ENCODE data around the gene ARHGEF10L. TPM values are rescaled to one million over a fixed set of nuclear protein-coding genes. Genes with fewer than 3 reads are reported as not detected.

ARHGEF10L gene
- total RNA-seq, 1 experiment from 2014 or later = 3.3 TPM

DNA sequence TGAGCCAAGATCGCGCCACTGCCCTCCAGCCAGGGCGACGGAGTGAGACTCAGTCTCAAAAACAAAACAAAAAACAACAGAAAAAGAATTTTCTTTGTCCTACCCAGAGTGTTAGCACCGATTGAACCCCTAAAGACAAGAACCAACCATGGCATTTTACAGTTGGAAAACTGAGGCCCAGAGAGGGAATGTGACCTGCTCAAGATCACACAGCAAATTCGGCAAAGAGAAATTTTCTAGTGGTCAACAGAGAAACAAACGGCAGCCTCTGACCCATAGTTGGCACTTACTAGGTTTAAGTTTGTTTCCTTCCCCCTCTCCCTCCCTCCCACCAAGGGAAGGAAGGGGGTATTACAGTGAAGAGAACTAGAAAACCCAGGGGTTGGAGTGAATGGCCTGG, 195.1 kb downstream of the ARHGEF10L start:
- ChIA-PET POLR2A (ENCODE audit: low non-redundant PET) (no interaction called here), CTCF (no interaction called here)
- no peak overlapping the region for H3K27ac ChIP-seq (ENCODE audit: low read depth, low read length, poor library complexity, severe bottlenecking)
- no peaks in the 10 kb centered on the region for H3K9me3 ChIP-seq (ENCODE audit: low read depth, low read length, poor library complexity, severe bottlenecking)
- no peak for DNase-seq (ENCODE audit: low spot score)
- intact Hi-C loops (cut with micrococcal nuclease; ENCODE audit: unreplicated experiment) = no loop called here
- H3K27me3 ChIP-seq (replicated peaks; ENCODE audit: insufficient read depth, low read depth, low read length, poor library complexity) = no peaks in the 10 kb centered on the region
- no peaks in the 10 kb centered on the region for H3K36me3 ChIP-seq (ENCODE audit: insufficient read depth, low read length, poor library complexity, severe bottlenecking)
- BruUV-seq (replicated peaks) = no TSS peak
- TF ChIP-seq CTCF (conservative IDR thresholded peaks at IDR 0.05; ENCODE audit: low read depth, low read length) = no peak
- TF ChIP-seq EZH2 (IDR thresholded peaks at IDR 0.05; ENCODE audit: borderline replicate concordance, low read depth, low read length, poor library complexity, severe bottlenecking) = no peak
- H3K4me3 ChIP-seq (ENCODE audit: low read depth, low read length, poor library complexity, severe bottlenecking) = no peak overlapping the region
- H3K4me1 ChIP-seq (ENCODE audit: insufficient read depth, low read length, poor library complexity, severe bottlenecking) = no peaks in the 10 kb centered on the region

GRCh38 chr1:17735348-17735747, 195.8 kb downstream of the ARHGEF10L start:
- H3K27me3 ChIP-seq (replicated peaks; ENCODE audit: insufficient read depth, low read depth, low read length, poor library complexity) = peaks cover under 1% of the 10 kb centered on the region
- no peak overlapping the region for H3K4me3 ChIP-seq (ENCODE audit: low read depth, low read length, poor library complexity, severe bottlenecking)
- BruUV-seq (replicated peaks) = no TSS peak
- H3K9me3 ChIP-seq (ENCODE audit: low read depth, low read length, poor library complexity, severe bottlenecking) = no peaks in the 10 kb centered on the region
- POLR2A ChIA-PET (ENCODE audit: low non-redundant PET) = no interaction called here
- no peaks in the 10 kb centered on the region for H3K4me1 ChIP-seq (ENCODE audit: insufficient read depth, low read length, poor library complexity, severe bottlenecking)
- no peaks in the 10 kb centered on the region for H3K36me3 ChIP-seq (ENCODE audit: insufficient read depth, low read length, poor library complexity, severe bottlenecking)
- DNase-seq (ENCODE audit: low spot score) = no peak
- H3K27ac ChIP-seq (ENCODE audit: low read depth, low read length, poor library complexity, severe bottlenecking) = no peak overlapping the region
- TF ChIP-seq CTCF (conservative IDR thresholded peaks at IDR 0.05; ENCODE audit: low read depth, low read length) = no peak
- CTCF ChIA-PET = no interaction called here
- intact Hi-C loops (cut with micrococcal nuclease; ENCODE audit: unreplicated experiment) = no loop called here

GRCh38 chr1:17735793-17736192, 196.3 kb downstream of the ARHGEF10L start:
- CTCF ChIA-PET = no interaction called here
- no peak overlapping the region for H3K27ac ChIP-seq (ENCODE audit: low read depth, low read length, poor library complexity, severe bottlenecking)
- BruUV-seq (replicated peaks) = no TSS peak
- DNase-seq (ENCODE audit: low spot score) = no peak
- no peak overlapping the region for H3K4me3 ChIP-seq (ENCODE audit: low read depth, low read length, poor library complexity, severe bottlenecking)
- H3K27me3 ChIP-seq (replicated peaks; ENCODE audit: insufficient read depth, low read depth, low read length, poor library complexity) = peaks cover 5% of the 10 kb centered on the region
- intact Hi-C loops (cut with micrococcal nuclease; ENCODE audit: unreplicated experiment) = no loop called here
- no peaks in the 10 kb centered on the region for H3K9me3 ChIP-seq (ENCODE audit: low read depth, low read length, poor library complexity, severe bottlenecking)
- no peaks in the 10 kb centered on the region for H3K36me3 ChIP-seq (ENCODE audit: insufficient read depth, low read length, poor library complexity, severe bottlenecking)
- POLR2A ChIA-PET (ENCODE audit: low non-redundant PET) = no interaction called here
- TF ChIP-seq CTCF (conservative IDR thresholded peaks at IDR 0.05; ENCODE audit: low read depth, low read length) (no peak), EZH2 (IDR thresholded peaks at IDR 0.05; ENCODE audit: borderline replicate concordance, low read depth, low read length, poor library complexity, severe bottlenecking) (no peak)
- no peaks in the 10 kb centered on the region for H3K4me1 ChIP-seq (ENCODE audit: insufficient read depth, low read length, poor library complexity, severe bottlenecking)
